ENCODE results near the gene ANXA3.

ANXA3 gene

GRCh38 chr4:78654807-78655206 lies 103.2 kb downstream of the ANXA3 start:
- TF ChIP-seq, protein P1, sequence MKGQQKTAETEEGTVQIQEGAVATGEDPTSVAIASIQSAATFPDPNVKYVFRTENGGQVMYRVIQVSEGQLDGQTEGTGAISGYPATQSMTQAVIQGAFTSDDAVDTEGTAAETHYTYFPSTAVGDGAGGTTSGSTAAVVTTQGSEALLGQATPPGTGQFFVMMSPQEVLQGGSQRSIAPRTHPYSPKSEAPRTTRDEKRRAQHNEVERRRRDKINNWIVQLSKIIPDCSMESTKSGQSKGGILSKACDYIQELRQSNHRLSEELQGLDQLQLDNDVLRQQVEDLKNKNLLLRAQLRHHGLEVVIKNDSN (IDR thresholded peaks at IDR 0.05), result no peak
- TF ChIP-seq EP300 (IDR thresholded peaks at IDR 0.05; ENCODE audit: borderline replicate concordance) (no peak), CEBPB (IDR thresholded peaks at IDR 0.05) (no peak), FOXM1 (IDR thresholded peaks at IDR 0.05; ENCODE audit: borderline replicate concordance, low read depth) (no peak), CREB1 (IDR thresholded peaks at IDR 0.05; ENCODE audit: low read depth) (no peak), TEAD4 (IDR thresholded peaks at IDR 0.05) (no peak), NFIC (IDR thresholded peaks at IDR 0.05) (no peak), TCF12 (IDR thresholded peaks at IDR 0.05; ENCODE audit: low read depth) (no peak), EGR1 (IDR thresholded peaks at IDR 0.05) (no peak), ZBTB7A (IDR thresholded peaks at IDR 0.05; ENCODE audit: low read depth) (no peak), YY1 (IDR thresholded peaks at IDR 0.05; ENCODE audit: low read depth) (no peak), RAD21 (IDR thresholded peaks at IDR 0.05; ENCODE audit: low read depth) (no peak), TAF1 (IDR thresholded peaks at IDR 0.05; ENCODE audit: low read depth) (no peak)
- TF ChIP-seq, protein P2, sequence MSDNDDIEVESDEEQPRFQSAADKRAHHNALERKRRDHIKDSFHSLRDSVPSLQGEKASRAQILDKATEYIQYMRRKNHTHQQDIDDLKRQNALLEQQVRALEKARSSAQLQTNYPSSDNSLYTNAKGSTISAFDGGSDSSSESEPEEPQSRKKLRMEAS (IDR thresholded peaks at IDR 0.05), result no peak
- TF ChIP-seq, protein P3, sequence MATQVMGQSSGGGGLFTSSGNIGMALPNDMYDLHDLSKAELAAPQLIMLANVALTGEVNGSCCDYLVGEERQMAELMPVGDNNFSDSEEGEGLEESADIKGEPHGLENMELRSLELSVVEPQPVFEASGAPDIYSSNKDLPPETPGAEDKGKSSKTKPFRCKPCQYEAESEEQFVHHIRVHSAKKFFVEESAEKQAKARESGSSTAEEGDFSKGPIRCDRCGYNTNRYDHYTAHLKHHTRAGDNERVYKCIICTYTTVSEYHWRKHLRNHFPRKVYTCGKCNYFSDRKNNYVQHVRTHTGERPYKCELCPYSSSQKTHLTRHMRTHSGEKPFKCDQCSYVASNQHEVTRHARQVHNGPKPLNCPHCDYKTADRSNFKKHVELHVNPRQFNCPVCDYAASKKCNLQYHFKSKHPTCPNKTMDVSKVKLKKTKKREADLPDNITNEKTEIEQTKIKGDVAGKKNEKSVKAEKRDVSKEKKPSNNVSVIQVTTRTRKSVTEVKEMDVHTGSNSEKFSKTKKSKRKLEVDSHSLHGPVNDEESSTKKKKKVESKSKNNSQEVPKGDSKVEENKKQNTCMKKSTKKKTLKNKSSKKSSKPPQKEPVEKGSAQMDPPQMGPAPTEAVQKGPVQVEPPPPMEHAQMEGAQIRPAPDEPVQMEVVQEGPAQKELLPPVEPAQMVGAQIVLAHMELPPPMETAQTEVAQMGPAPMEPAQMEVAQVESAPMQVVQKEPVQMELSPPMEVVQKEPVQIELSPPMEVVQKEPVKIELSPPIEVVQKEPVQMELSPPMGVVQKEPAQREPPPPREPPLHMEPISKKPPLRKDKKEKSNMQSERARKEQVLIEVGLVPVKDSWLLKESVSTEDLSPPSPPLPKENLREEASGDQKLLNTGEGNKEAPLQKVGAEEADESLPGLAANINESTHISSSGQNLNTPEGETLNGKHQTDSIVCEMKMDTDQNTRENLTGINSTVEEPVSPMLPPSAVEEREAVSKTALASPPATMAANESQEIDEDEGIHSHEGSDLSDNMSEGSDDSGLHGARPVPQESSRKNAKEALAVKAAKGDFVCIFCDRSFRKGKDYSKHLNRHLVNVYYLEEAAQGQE (IDR thresholded peaks at IDR 0.05; ENCODE audit: low read depth), result no peak

- TF ChIP-seq YY1 (IDR thresholded peaks at IDR 0.05; ENCODE audit: low read depth) (no peak), NFIC (IDR thresholded peaks at IDR 0.05) (no peak), EGR1 (IDR thresholded peaks at IDR 0.05) (no peak), TAF1 (IDR thresholded peaks at IDR 0.05; ENCODE audit: low read depth) (no peak), CREB1 (IDR thresholded peaks at IDR 0.05; ENCODE audit: low read depth) (no peak), ZBTB7A (IDR thresholded peaks at IDR 0.05; ENCODE audit: low read depth) (no peak), FOXM1 (IDR thresholded peaks at IDR 0.05; ENCODE audit: borderline replicate concordance, low read depth) (no peak), TCF12 (IDR thresholded peaks at IDR 0.05; ENCODE audit: low read depth) (no peak)
- TF ChIP-seq, protein P2 (IDR thresholded peaks at IDR 0.05), result no peak
- TF ChIP-seq, protein P1 (IDR thresholded peaks at IDR 0.05), result no peak
- TF ChIP-seq, protein P3 (IDR thresholded peaks at IDR 0.05; ENCODE audit: low read depth), result no peak
Measured at GRCh38 chr4:78656968-78657445, 105.4 kb downstream of the ANXA3 start.

- TF ChIP-seq, protein P1 (IDR thresholded peaks at IDR 0.05), result no peak
- no peak for TF ChIP-seq ZBTB7A (IDR thresholded peaks at IDR 0.05; ENCODE audit: low read depth)
- TF ChIP-seq EP300 (IDR thresholded peaks at IDR 0.05; ENCODE audit: borderline replicate concordance), result no peak
- TF ChIP-seq, protein P3 (IDR thresholded peaks at IDR 0.05; ENCODE audit: low read depth), result no peak
- TF ChIP-seq TEAD4 (IDR thresholded peaks at IDR 0.05), result no peak
Measured at GRCh38 chr4:78659264-78659663, 107.7 kb downstream of the ANXA3 start.

- TF ChIP-seq TEAD4 (IDR thresholded peaks at IDR 0.05) (no peak), CEBPB (IDR thresholded peaks at IDR 0.05) (no peak), RAD21 (IDR thresholded peaks at IDR 0.05; ENCODE audit: low read depth) (no peak), ZBTB7A (IDR thresholded peaks at IDR 0.05; ENCODE audit: low read depth) (no peak), NFIC (IDR thresholded peaks at IDR 0.05) (no peak), EGR1 (IDR thresholded peaks at IDR 0.05) (no peak), YY1 (IDR thresholded peaks at IDR 0.05; ENCODE audit: low read depth) (no peak), EP300 (IDR thresholded peaks at IDR 0.05; ENCODE audit: borderline replicate concordance) (no peak), FOXM1 (IDR thresholded peaks at IDR 0.05; ENCODE audit: borderline replicate concordance, low read depth) (no peak), TCF12 (IDR thresholded peaks at IDR 0.05; ENCODE audit: low read depth) (no peak), TAF1 (IDR thresholded peaks at IDR 0.05; ENCODE audit: low read depth) (no peak), CREB1 (IDR thresholded peaks at IDR 0.05; ENCODE audit: low read depth) (no peak)
- TF ChIP-seq, protein P3 (IDR thresholded peaks at IDR 0.05; ENCODE audit: low read depth), result no peak
- TF ChIP-seq, protein P1 (IDR thresholded peaks at IDR 0.05), result no peak
- TF ChIP-seq, protein P2 (IDR thresholded peaks at IDR 0.05), result no peak
Measured at GRCh38 chr4:78659665-78660064, 108.1 kb downstream of the ANXA3 start.

Measured in Ishikawa (cell line).